T-cell (primary cell): ENCODE data around the gene MCM3AP. TPM values are rescaled to one million over a fixed set of nuclear protein-coding genes. Genes with fewer than 3 reads are reported as not detected.

Source experiments
- ATAC-seq, 4 experiments: fragments of 200-7000 bp in 3 of 4; fragments of 150-1000 bp in 1 of 4; cut with Tn5 transposase; replicated peaks in 1 of 4; 1 replicate in 3 of 4; 2 replicates in 1 of 4; pipeline ENCODE4 v1.10.0; 2021; ENCODE audit warnings: moderate library complexity in 3 of 4, mild to moderate bottlenecking in 2 of 4, moderate number of reproducible peaks in 1 of 4
- CTCF ChIA-PET, 2 donors: fragments of 300-600 bp; sonication (Branson Sonifier 250); formaldehyde crosslinking; loops; one replicate each; lab custom pipeline; 2022; ENCODE audit warnings: antibody characterized with exemption in 2 of 2; lab: Charles Lee
- POLR2A ChIA-PET, 2 donors: fragments of 300-600 bp; sonication (Branson Sonifier 250); formaldehyde crosslinking; loops; one replicate each; lab custom pipeline; 2022; ENCODE audit warnings: antibody characterized with exemption in 2 of 2; lab: Charles Lee
- DNase-seq, 35 experiments: peaks; one replicate each; pipeline versions ENCODE4 v3.0.0 to v3.0.0-alpha.2; 2013 to 2023
- H3K27ac ChIP-seq: one replicate; pipeline ENCODE4 v1.5.1; 2013; ENCODE audit warnings: low read length
- H3K27me3 ChIP-seq, 2 experiments: replicated peaks in 1 of 2; 1 replicate in 1 of 2; 2 replicates in 1 of 2; pipeline versions ENCODE4 v1.6.1 to v1.7.0; 2013; ENCODE audit warnings: low read length in 1 of 2, mixed read lengths in 1 of 2; ENCODE audit not compliant: control insufficient read depth in 2 of 2, insufficient read depth in 2 of 2; ENCODE audit errors: extremely low read depth in 1 of 2
- H3K36me3 ChIP-seq, 2 donors: 1 replicate in 1 of 2; 2 replicates in 1 of 2; pipeline versions ENCODE4 v1.6.1 to v1.7.0; 2013; ENCODE audit warnings: low read length in 1 of 2; ENCODE audit not compliant: control insufficient read depth in 2 of 2, insufficient read depth in 1 of 2; ENCODE audit errors: extremely low read depth in 1 of 2
- H3K4me1 ChIP-seq, 2 experiments: 1 replicate in 1 of 2; 2 replicates in 1 of 2; pipeline versions ENCODE4 v1.6.1 to v1.7.0; 2013; ENCODE audit warnings: low read length in 2 of 2, mixed read lengths in 1 of 2; ENCODE audit not compliant: insufficient read depth in 2 of 2, control insufficient read depth in 1 of 2; ENCODE audit errors: extremely low read depth in 1 of 2
- H3K4me3 ChIP-seq, 2 donors: 1 replicate in 1 of 2; 2 replicates in 1 of 2; pipeline versions ENCODE4 v1.5.1 to v1.7.0; 2013; ENCODE audit warnings: mild to moderate bottlenecking in 2 of 2, low read length in 1 of 2, moderate library complexity in 1 of 2; ENCODE audit not compliant: control insufficient read depth in 1 of 2; ENCODE audit errors: extremely low read depth in 1 of 2
- H3K9me3 ChIP-seq: 2 replicates; pipeline ENCODE4 v1.7.0; 2013
- H3K27ac Mint-ChIP-seq, 2 donors: one replicate each; pipeline ENCODE4 v1.8.0; 2020 to 2021; ENCODE audit warnings: mild to moderate bottlenecking in 2 of 2, mixed read lengths in 2 of 2
- H3K27me3 Mint-ChIP-seq, 2 donors: one replicate each; pipeline ENCODE4 v1.8.0; 2021 to 2022; ENCODE audit warnings: mixed read lengths in 2 of 2
- H3K36me3 Mint-ChIP-seq: one replicate; pipeline ENCODE4 v1.8.0; 2021; ENCODE audit warnings: mixed read lengths
- H3K4me1 Mint-ChIP-seq, 3 donors: one replicate each; pipeline ENCODE4 v1.8.0; 2020 to 2022; ENCODE audit warnings: mixed read lengths in 3 of 3, mild to moderate bottlenecking in 1 of 3
- H3K4me3 Mint-ChIP-seq, 3 donors: one replicate each; pipeline ENCODE4 v1.8.0; 2020 to 2022; ENCODE audit warnings: mild to moderate bottlenecking in 3 of 3, mixed read lengths in 3 of 3, moderate library complexity in 3 of 3
- H3K9me3 Mint-ChIP-seq, 3 donors: one replicate each; pipeline ENCODE4 v1.8.0; 2020 to 2022; ENCODE audit warnings: mixed read lengths in 3 of 3
- WGBS: methylation state at CpG from one replicate; pipeline ENCODE4 v1.1.5; 2013; ENCODE audit warnings: missing lambda C conversion rate; ENCODE audit not compliant: insufficient coverage; 5-methylcytosine and 5-hydroxymethylcytosine counted together
- total RNA-seq, 35 experiments: library from RNA in 6 of 35; stranded (reverse) in 6 of 35; fragments of 120-200 nt in 1 of 35; gene quantifications; one replicate each; pipeline versions ENCODE4 v1.2.1 to v1.2.4 and lab custom pipeline; 2013 to 2026

The MCM3AP gene
- total RNA-seq, 5 donors from 2014 or later (not counting 1 experiment from before 2014, with no cell fraction given) = 126 to 180 (median 166) TPM

GRCh38 chr21:46255166-46255565 is 30.2 kb downstream of the MCM3AP start:
- Mint-ChIP-seq H3K4me3 (no peak overlapping the region), H3K27me3 (no peaks in the 10 kb centered on the region), H3K4me1 (peaks cover 24 to 35% (median 34%) of the 10 kb centered on the region in 3 donors), H3K9me3 (no peaks in the 10 kb centered on the region), H3K27ac (peak overlapping the region in 1 of 2 donors; percentile 88), H3K36me3 (peaks cover 65% of the 10 kb centered on the region)
- no peak overlapping the region for H3K4me3 ChIP-seq
- peaks cover 12 to 19% of the 10 kb centered on the region in 2 experiments for H3K4me1 ChIP-seq
- H3K9me3 ChIP-seq = no peaks in the 10 kb centered on the region
- no peak for DNase-seq
- H3K27me3 ChIP-seq = no peaks in the 10 kb centered on the region
- H3K36me3 ChIP-seq = peaks cover 14 to 83% of the 10 kb centered on the region in 2 donors
- POLR2A ChIA-PET = no interaction called here
- H3K27ac ChIP-seq = no peak overlapping the region
- WGBS = 96% methylated on average over 11 of the region's 11 CpGs
- CTCF ChIA-PET = no interaction called here
- ATAC-seq = no peak

- CTCF ChIA-PET = no interaction called here
- peak overlapping the region in 2 of 3 donors; percentile 37 to 60 for H3K4me3 Mint-ChIP-seq
- H3K4me3 ChIP-seq = no peak overlapping the region
- peaks cover 73% of the 10 kb centered on the region for H3K36me3 Mint-ChIP-seq
- H3K9me3 Mint-ChIP-seq = no peaks in the 10 kb centered on the region
- H3K36me3 ChIP-seq = peaks cover 14 to 88% of the 10 kb centered on the region in 2 donors
- peaks cover 12 to 20% of the 10 kb centered on the region in 2 experiments for H3K4me1 ChIP-seq
- H3K27me3 ChIP-seq = no peaks in the 10 kb centered on the region
- ATAC-seq (no peak), DNase-seq (no peak)
- WGBS = 92% methylated on average over 8 of the region's 12 CpGs
- H3K27ac ChIP-seq = peak overlapping the region; percentile 40
- H3K4me1 Mint-ChIP-seq = peaks cover 28 to 40% (median 38%) of the 10 kb centered on the region in 3 donors
- POLR2A ChIA-PET = no interaction called here
- H3K9me3 ChIP-seq = no peaks in the 10 kb centered on the region
- H3K27me3 Mint-ChIP-seq = no peaks in the 10 kb centered on the region
- H3K27ac Mint-ChIP-seq = peak overlapping the region; percentile 87 to 88
Observed at GRCh38 chr21:46254208-46254975, 31.0 kb downstream of the MCM3AP start.

GRCh38 chr21:46253610-46254124 is 31.7 kb downstream of the MCM3AP start:
- CTCF ChIA-PET = no interaction called here
- no peak overlapping the region for H3K4me3 ChIP-seq

GRCh38 chr21:46252840-46253239 is 32.6 kb downstream of the MCM3AP start:
- no peaks in the 10 kb centered on the region for H3K9me3 ChIP-seq
- no peaks in the 10 kb centered on the region for H3K27me3 ChIP-seq
- ChIA-PET CTCF (no interaction called here), POLR2A (no interaction called here)
- Mint-ChIP-seq H3K36me3 (peaks cover 72% of the 10 kb centered on the region), H3K4me3 (no peak overlapping the region), H3K9me3 (no peaks in the 10 kb centered on the region), H3K4me1 (peaks cover 34 to 40% (median 40%) of the 10 kb centered on the region in 3 donors), H3K27me3 (no peaks in the 10 kb centered on the region), H3K27ac (peak overlapping the region in 1 of 2 donors; percentile 88)
- peaks cover 14 to 85% of the 10 kb centered on the region in 2 donors for H3K36me3 ChIP-seq
- ATAC-seq (no peak), DNase-seq (no peak)
- whole genome bisulfite sequencing = 100% methylated on average over 1 of the region's 4 CpGs
- peaks cover 12 to 20% of the 10 kb centered on the region in 2 experiments for H3K4me1 ChIP-seq
- H3K4me3 ChIP-seq = no peak overlapping the region
- H3K27ac ChIP-seq = peak overlapping the region; percentile 40

More at GRCh38 chr21:46253610-46254124, 31.7 kb downstream of the MCM3AP start:
- H3K9me3 ChIP-seq = no peaks in the 10 kb centered on the region
- H3K27ac Mint-ChIP-seq = peak overlapping the region; percentile 87 to 88
- H3K4me1 ChIP-seq = peaks cover 12 to 20% of the 10 kb centered on the region in 2 experiments
- peak; percentile 69 to 92 (median 77) for ATAC-seq
- H3K27me3 ChIP-seq = no peaks in the 10 kb centered on the region
- peaks cover 14 to 87% of the 10 kb centered on the region in 2 donors for H3K36me3 ChIP-seq
- peaks cover 75% of the 10 kb centered on the region for H3K36me3 Mint-ChIP-seq
- peak overlapping the region; percentile 40 for H3K27ac ChIP-seq
- H3K4me3 Mint-ChIP-seq = peak overlapping the region in 2 of 3 donors; percentile 37 to 60
- POLR2A ChIA-PET = no interaction called here
- peaks cover 31 to 40% (median 40%) of the 10 kb centered on the region in 3 donors for H3K4me1 Mint-ChIP-seq
- H3K9me3 Mint-ChIP-seq = no peaks in the 10 kb centered on the region
- peak in 33 of 35 experiments; percentile 12 to 73 (median 48) for DNase-seq
- H3K27me3 Mint-ChIP-seq = no peaks in the 10 kb centered on the region
- WGBS = 90% methylated on average over 2 of the region's 8 CpGs

GRCh38 chr21:46250146-46250725 is 35.2 kb downstream of the MCM3AP start:
- POLR2A ChIA-PET = interaction anchor here in 1 of 2 donors (0.6 kb wide), 1 partner anchor 145 kb away, joined by 3 read pairs; no protein-coding TSS in a partner anchor
- ATAC-seq (peak in 1 of 4 experiments; percentile 45), DNase-seq (no peak)
- peak overlapping the region; percentile 76 to 84 for H3K27ac Mint-ChIP-seq
- H3K27me3 Mint-ChIP-seq = no peaks in the 10 kb centered on the region
- Histone ChIP-seq H3K4me1 (peaks cover 12 to 20% of the 10 kb centered on the region in 2 experiments), H3K4me3 (no peak overlapping the region), H3K27ac (peak overlapping the region; percentile 18), H3K9me3 (no peaks in the 10 kb centered on the region), H3K36me3 (peaks cover 5 to 85% of the 10 kb centered on the region in 2 donors), H3K27me3 (no peaks in the 10 kb centered on the region)
- no peaks in the 10 kb centered on the region for H3K9me3 Mint-ChIP-seq
- no peak overlapping the region for H3K4me3 Mint-ChIP-seq
- H3K4me1 Mint-ChIP-seq = peaks cover 30 to 42% (median 40%) of the 10 kb centered on the region in 3 donors
- peaks cover 67% of the 10 kb centered on the region for H3K36me3 Mint-ChIP-seq
- WGBS = 100% methylated on average over 4 of the region's 6 CpGs
- CTCF ChIA-PET = no interaction called here

GRCh38 chr21:46248827-46249226 is 36.6 kb downstream of the MCM3AP start:
- Histone ChIP-seq H3K27me3 (no peaks in the 10 kb centered on the region), H3K4me1 (peaks cover 8 to 12% of the 10 kb centered on the region in 2 experiments), H3K27ac (no peak overlapping the region), H3K9me3 (no peaks in the 10 kb centered on the region), H3K4me3 (no peak overlapping the region), H3K36me3 (peaks cover 12 to 87% of the 10 kb centered on the region in 2 donors)
- no peak overlapping the region for H3K4me3 Mint-ChIP-seq
- no peaks in the 10 kb centered on the region for H3K27me3 Mint-ChIP-seq
- ChIA-PET POLR2A (no interaction called here), CTCF (interaction anchor here in 1 of 2 donors (0.7 kb wide), 1 partner anchor 14 kb away, joined by 3 read pairs; no protein-coding TSS in a partner anchor)
- ATAC-seq (no peak), DNase-seq (no peak)
- peaks cover 16 to 30% (median 26%) of the 10 kb centered on the region in 3 donors for H3K4me1 Mint-ChIP-seq
- 100% methylated on average over 1 of the region's 2 CpGs for WGBS
- H3K9me3 Mint-ChIP-seq = no peaks in the 10 kb centered on the region
- peaks cover 56% of the 10 kb centered on the region for H3K36me3 Mint-ChIP-seq
- no peak overlapping the region for H3K27ac Mint-ChIP-seq
